Breast epithelium (tissue), 3 donors: ENCODE measurements around the gene GRSF1.

Source experiments
- CTCF ChIP-seq, 3 donors: fragments of 450-650 bp; IDR thresholded peaks; one replicate each; pipeline ENCODE4 v1.5.1; 2016 to 2017; ENCODE audit warnings: antibody characterized with exemption in 3 of 3, mild to moderate bottlenecking in 3 of 3, moderate library complexity in 3 of 3
- POLR2A ChIP-seq: fragments of 450-650 bp; IDR thresholded peaks from one replicate; pipeline ENCODE4 v1.6.1; 2016; ENCODE audit warnings: antibody characterized with exemption, mild to moderate bottlenecking, moderate library complexity
- POLR2AphosphoS5 ChIP-seq, 3 donors: sonication (generic); formaldehyde crosslinking; IDR thresholded peaks; one replicate each; pipeline ENCODE4 v1.6.1; 2017; ENCODE audit warnings: antibody characterized with exemption in 3 of 3

DNA sequence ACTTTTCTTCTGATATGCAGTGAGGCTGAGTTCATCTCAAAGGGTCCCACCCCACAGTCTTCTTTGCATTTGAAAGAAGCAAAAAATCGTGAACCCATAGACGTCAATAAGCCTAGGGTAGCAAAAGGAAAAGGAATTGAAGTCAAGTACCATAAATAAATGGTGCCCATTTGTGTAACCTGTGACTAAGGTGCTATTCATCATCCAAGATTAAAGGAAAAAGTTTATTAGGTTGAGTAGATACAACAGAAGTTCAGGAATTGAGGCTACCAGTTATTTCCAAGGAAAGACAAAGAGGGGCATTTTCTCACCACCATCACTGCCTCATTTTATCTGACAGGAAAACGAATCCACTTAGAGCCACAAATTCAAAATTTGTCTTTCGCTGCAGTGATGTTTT is 18.8 kb upstream of the GRSF1 start:
- TF ChIP-seq POLR2A: no peak
- TF ChIP-seq CTCF (IDR thresholded peaks at IDR 0.05): no peak
- no peak for TF ChIP-seq POLR2AphosphoS5 (IDR thresholded peaks at IDR 0.05)
